COR-L47 (cell line): ENCODE measurements around the gene INMT.
A peak's percentile ranks its signal among the peaks of the same experiment; 100 is the strongest.

ENCODE experiments used
- DNase-seq: peaks from one replicate; lab custom pipeline; 2025; lab: John Stamatoyannopoulos, UW

INMT gene

GRCh38 chr7:30728591-30729100 lies 23.3 kb upstream of the INMT start:
- DNase-seq = no peak

- DNase-seq = no peak
Measured at GRCh38 chr7:30729642-30730041, 22.3 kb upstream of the INMT start.

GRCh38 chr7:30730097-30730496 lies 21.8 kb upstream of the INMT start:
- no peak for DNase-seq

GRCh38 chr7:30730996-30731395 lies 20.9 kb upstream of the INMT start:
- DNase-seq = no peak

- DNase-seq = no peak
Measured at GRCh38 chr7:30731581-30731980, 20.4 kb upstream of the INMT start.

GRCh38 chr7:30732606-30733005 lies 19.3 kb upstream of the INMT start:
- DNase-seq = no peak

GRCh38 chr7:30733216-30733615 lies 18.7 kb upstream of the INMT start:
- DNase-seq = no peak

GRCh38 chr7:30733691-30734090 lies 18.2 kb upstream of the INMT start:
- DNase-seq = no peak

- DNase-seq = no peak
Measured at GRCh38 chr7:30734497-30734896, 17.4 kb upstream of the INMT start.

GRCh38 chr7:30735631-30736030 lies 16.3 kb upstream of the INMT start:
- DNase-seq = no peak

GRCh38 chr7:30736291-30736690 lies 15.6 kb upstream of the INMT start:
- no peak for DNase-seq

- no peak for DNase-seq
Measured at GRCh38 chr7:30738026-30738915, 13.7 kb upstream of the INMT start.

GRCh38 chr7:30739691-30740090 lies 12.2 kb upstream of the INMT start:
- no peak for DNase-seq

- peak; percentile 37 for DNase-seq
Measured at GRCh38 chr7:30740417-30741181, 11.3 kb upstream of the INMT start.

GRCh38 chr7:30741289-30741688 lies 10.6 kb upstream of the INMT start:
- no peak for DNase-seq

- no peak for DNase-seq
Measured at GRCh38 chr7:30743371-30744074, 8.4 kb upstream of the INMT start.

GRCh38 chr7:30744075-30744417 lies 7.9 kb upstream of the INMT start:
- DNase-seq = no peak

- DNase-seq = no peak
Measured at GRCh38 chr7:30745261-30745941, 6.5 kb upstream of the INMT start.

- DNase-seq = no peak
Measured at GRCh38 chr7:30750010-30750409, 1.9 kb upstream of the INMT start.

- DNase-seq = no peak
Measured at GRCh38 chr7:30750683-30751650, 968 bp upstream of the INMT start.

- DNase-seq = no peak
Measured at GRCh38 chr7:30752484-30752883, 549 bp downstream of the INMT start.
